NCI-H146 (cell line): Measurements from ENCODE around the gene IL3RA.

ENCODE experiments used
- DNase-seq: peaks from one replicate; lab custom pipeline; 2025; lab: John Stamatoyannopoulos, UW

The IL3RA gene

GRCh38 chrX:1385253-1386223 lies 49.0 kb downstream of the IL3RA start:
- DNase-seq: no peak

GRCh38 chrX:1386338-1387127 lies 49.9 kb downstream of the IL3RA start:
- DNase-seq: no peak

GRCh38 chrX:1387141-1387776 lies 50.7 kb downstream of the IL3RA start:
- no peak for DNase-seq

- no peak for DNase-seq
Measured at GRCh38 chrX:1388651-1389050, 52.1 kb downstream of the IL3RA start.

- DNase-seq: no peak
Measured at GRCh38 chrX:1389181-1389992, 52.8 kb downstream of the IL3RA start.

GRCh38 chrX:1389993-1390285 lies 53.4 kb downstream of the IL3RA start:
- no peak for DNase-seq

- DNase-seq: no peak
Measured at GRCh38 chrX:1390621-1391369, 54.2 kb downstream of the IL3RA start.

GRCh38 chrX:1391370-1391706 lies 54.8 kb downstream of the IL3RA start:
- DNase-seq: no peak

- DNase-seq: no peak
Measured at GRCh38 chrX:1391707-1392375, 55.3 kb downstream of the IL3RA start, which contains the start of gene SLC25A6. SLC25A6 (minus strand) TSS chrX:1392113; CDS start chrX:1392009, 104 bp downstream.

- DNase-seq: no peak
Measured at GRCh38 chrX:1392376-1393068, 55.9 kb downstream of the IL3RA start.

GRCh38 chrX:1393871-1394615 lies 57.5 kb downstream of the IL3RA start:
- no peak for DNase-seq

GRCh38 chrX:1394731-1395501 lies 58.3 kb downstream of the IL3RA start:
- DNase-seq: no peak

GRCh38 chrX:1395646-1396216 lies 59.1 kb downstream of the IL3RA start:
- DNase-seq: no peak

- no peak for DNase-seq
Measured at GRCh38 chrX:1397001-1397400, 60.4 kb downstream of the IL3RA start.

GRCh38 chrX:1397441-1398270 lies 61.1 kb downstream of the IL3RA start:
- DNase-seq: no peak

GRCh38 chrX:1398431-1399340 lies 62.1 kb downstream of the IL3RA start:
- no peak for DNase-seq
